GM19455 (cell line): ENCODE data around the gene C13orf46.

Source experiments
- ATAC-seq: cut with Tn5 transposase; IDR thresholded peaks from one replicate; pipeline ENCODE4 v1.9.1; 2021; ENCODE audit not compliant: unreplicated experiment

The C13orf46 gene

GRCh38 chr13:113972451-113973217, 1.2 kb downstream of the C13orf46 start:
- no peak for ATAC-seq

GRCh38 chr13:113971471-113972231, 2.2 kb downstream of the C13orf46 start:
- ATAC-seq: no peak

- ATAC-seq: no peak
Measured at GRCh38 chr13:113970810-113971470, 2.9 kb downstream of the C13orf46 start.

GRCh38 chr13:113969973-113970611, 3.8 kb downstream of the C13orf46 start:
- ATAC-seq: no peak

- no peak for ATAC-seq
Measured at GRCh38 chr13:113969311-113969972, 4.4 kb downstream of the C13orf46 start.

GRCh38 chr13:113968463-113969310, 5.2 kb downstream of the C13orf46 start:
- no peak for ATAC-seq

GRCh38 chr13:113967729-113968462, 6.0 kb downstream of the C13orf46 start:
- ATAC-seq: no peak

GRCh38 chr13:113967206-113967720, 6.6 kb downstream of the C13orf46 start:
- ATAC-seq: no peak

GRCh38 chr13:113965968-113966884, 7.7 kb downstream of the C13orf46 start:
- no peak for ATAC-seq

GRCh38 chr13:113965383-113965874, 8.4 kb downstream of the C13orf46 start:
- ATAC-seq: no peak

GRCh38 chr13:113964251-113964995, 9.5 kb downstream of the C13orf46 start:
- ATAC-seq: no peak

GRCh38 chr13:113963376-113963775, 10.5 kb downstream of the C13orf46 start:
- ATAC-seq: no peak

- no peak for ATAC-seq
Measured at GRCh38 chr13:113962975-113963374, 10.9 kb downstream of the C13orf46 start.

GRCh38 chr13:113962386-113962785, 11.5 kb downstream of the C13orf46 start:
- ATAC-seq: no peak

- no peak for ATAC-seq
Measured at GRCh38 chr13:113960276-113960948, 13.5 kb downstream of the C13orf46 start.

- no peak for ATAC-seq
Measured at GRCh38 chr13:113959198-113959597, 14.7 kb downstream of the C13orf46 start.
